SH-SY5Y (cell line): ENCODE data around the gene MACROD2.

Experiments used
- GATA2 ChIP-seq: IDR thresholded peaks from 2 replicates; pipeline ENCODE4 v1.6.1; 2011; ENCODE audit warnings: mild to moderate bottlenecking, low read depth, low read length
- GATA3 ChIP-seq: IDR thresholded peaks from 2 replicates; pipeline ENCODE4 v1.6.1; 2011; ENCODE audit warnings: low read depth, mild to moderate bottlenecking, low read length, moderate library complexity

GRCh38 chr20:14478126-14478525 is 482.8 kb downstream of the MACROD2 start:
- TF ChIP-seq GATA3 = no peak
- TF ChIP-seq GATA2 = no peak
